GM12801 (cell line): ENCODE data around the gene TOMM5.

Experiments used
- CTCF ChIP-seq: IDR thresholded peaks from one replicate; pipeline ENCODE4 v1.5.1; 2011; ENCODE audit warnings: control low read depth; ENCODE audit not compliant: insufficient read length; ENCODE audit errors: extremely low read depth

TOMM5 gene

DNA sequence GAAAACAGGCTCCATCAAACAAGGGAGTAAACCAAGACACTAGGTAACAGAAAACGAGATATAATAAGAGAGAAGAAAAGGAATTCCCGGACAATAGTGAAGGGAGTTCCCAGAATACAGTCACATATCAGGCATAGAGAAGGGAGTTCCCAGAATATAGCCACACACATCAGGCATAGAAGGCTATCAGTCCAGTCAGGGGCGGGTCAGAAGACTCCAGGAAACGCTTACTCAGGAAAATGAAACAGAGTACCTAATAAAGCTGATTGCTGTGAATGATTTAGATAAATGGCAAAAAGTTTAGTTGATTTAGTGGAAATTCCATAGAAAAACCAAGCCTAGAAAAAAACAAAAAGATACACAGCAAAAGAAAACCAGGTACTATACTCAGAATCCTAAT lies 4.9 kb downstream of the TOMM5 start:
- TF ChIP-seq CTCF = no peak

GRCh38 chr9:37583522-37584121 lies 8.8 kb downstream of the TOMM5 start:
- no peak for TF ChIP-seq CTCF

DNA sequence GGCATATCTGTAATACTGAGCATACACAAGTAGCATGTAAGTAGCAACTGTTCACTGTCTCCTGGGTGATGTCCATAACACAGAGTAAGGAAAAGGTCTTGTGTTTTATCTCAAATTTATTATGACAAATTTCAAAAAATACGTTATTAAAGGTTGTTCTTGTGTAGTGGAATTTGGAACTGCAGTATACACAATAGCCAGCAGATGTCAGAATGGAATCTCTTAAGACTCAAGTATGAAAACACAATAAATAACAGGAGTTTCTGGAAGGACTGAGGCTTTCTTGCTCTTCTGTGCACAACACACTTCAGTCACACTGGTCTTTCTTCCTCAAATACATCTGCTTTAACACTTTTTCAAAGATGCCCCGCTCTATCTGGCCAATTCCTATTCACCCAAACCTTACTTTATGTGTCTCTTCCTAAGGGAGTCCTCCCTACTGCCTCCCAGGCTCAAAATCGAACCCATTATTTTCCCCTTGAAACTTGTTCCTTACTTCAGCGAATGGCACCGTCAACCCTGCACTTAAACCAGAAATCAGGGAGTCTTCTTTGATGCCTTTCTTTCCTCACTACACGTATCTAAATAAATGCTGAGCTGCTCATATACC lies 9.7 kb downstream of the TOMM5 start:
- no peak for TF ChIP-seq CTCF

- no peak for TF ChIP-seq CTCF
Measured at GRCh38 chr9:37575921-37576721, 16.3 kb downstream of the TOMM5 start, which contains the start of gene FBXO10. FBXO10 (minus strand) TSS chr9:37576380; CDS start chr9:37541768, 34,612 bp downstream.

GRCh38 chr9:37575511-37575914 lies 16.9 kb downstream of the TOMM5 start:
- no peak for TF ChIP-seq CTCF

DNA sequence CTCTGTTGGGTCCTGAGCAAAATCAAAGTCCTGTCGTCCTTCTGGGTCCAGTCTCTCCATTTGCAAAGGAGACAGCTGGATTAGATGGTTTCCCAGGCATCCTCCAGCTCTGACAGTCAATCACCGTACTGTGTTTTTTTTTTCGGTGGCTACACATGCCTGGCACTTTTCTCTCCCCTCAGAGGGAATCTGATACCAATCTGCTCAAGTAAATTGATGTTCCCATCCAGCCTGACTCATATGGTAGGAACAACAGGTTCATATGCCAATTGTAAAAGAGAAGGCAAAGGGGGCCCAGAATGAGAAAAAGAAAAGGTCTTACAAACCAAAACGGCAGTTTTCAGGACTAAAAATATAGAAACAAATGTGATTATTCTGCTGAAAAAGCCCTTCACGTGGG lies 17.4 kb downstream of the TOMM5 start:
- TF ChIP-seq CTCF = no peak

- TF ChIP-seq CTCF = no peak
Measured at GRCh38 chr9:37574241-37574721, 18.1 kb downstream of the TOMM5 start.
